Sigmoid colon (tissue), 4 donors: ENCODE results near the gene TIMP3.

Experiments used
- CTCF ChIP-seq, 4 experiments: fragments of 450-650 bp in 3 of 4; fragments of 200-600 bp in 1 of 4; IDR thresholded peaks; one replicate each; pipeline ENCODE4 v1.5.1; 2016 to 2019; ENCODE audit warnings: antibody characterized with exemption in 4 of 4, mild to moderate bottlenecking in 3 of 4, moderate library complexity in 2 of 4
- EP300 ChIP-seq, 4 donors: sonication (generic); formaldehyde crosslinking; IDR thresholded peaks; one replicate each; pipeline ENCODE4 v1.6.1; 2017; ENCODE audit warnings: antibody characterized with exemption in 4 of 4
- POLR2A ChIP-seq, 2 donors: fragments of 450-650 bp; IDR thresholded peaks; one replicate each; pipeline ENCODE4 v1.6.1; 2016; ENCODE audit warnings: antibody characterized with exemption in 2 of 2, mild to moderate bottlenecking in 2 of 2, moderate library complexity in 2 of 2

- TF ChIP-seq CTCF (IDR thresholded peaks at IDR 0.05) (no peak), POLR2A (IDR thresholded peaks at IDR 0.05) (no peak), EP300 (IDR thresholded peaks at IDR 0.05) (no peak)
Observed at GRCh38 chr22:32800158-32800882, 1.2 kb upstream of the TIMP3 start.
